Stimulated activated effector memory CD8-positive, alpha-beta T cell treated with anti-CD3 and anti-CD28 coated beads, Interleukin-12 subunit alpha, Interleukin-12 subunit beta, amount 100 ng/mL, for 72 hours (primary cell): Measurements from ENCODE around the gene TGM4.

Experiments used
- ATAC-seq: fragments of 150-1000 bp; cut with Tn5 transposase; 2 replicates; pipeline ENCODE4 v1.10.0; 2021
- DNase-seq, 2 donors: peaks; one replicate each; pipeline ENCODE4 v3.0.0; 2021 to 2022; ENCODE audit warnings: low spot score in 2 of 2
- H3K27ac Mint-ChIP-seq: one replicate; pipeline ENCODE4 v1.8.0; 2022; ENCODE audit warnings: mild to moderate bottlenecking, mixed read lengths
- H3K36me3 Mint-ChIP-seq: one replicate; pipeline ENCODE4 v1.8.0; 2022; ENCODE audit warnings: mild to moderate bottlenecking, mixed read lengths
- H3K4me1 Mint-ChIP-seq: one replicate; pipeline ENCODE4 v1.8.0; 2022; ENCODE audit warnings: mixed read lengths
- H3K4me3 Mint-ChIP-seq: one replicate; pipeline ENCODE4 v1.8.0; 2022; ENCODE audit warnings: mild to moderate bottlenecking, mixed read lengths
- H3K9me3 Mint-ChIP-seq: one replicate; pipeline ENCODE4 v1.8.0; 2022; ENCODE audit warnings: mixed read lengths

TGM4 gene

DNA sequence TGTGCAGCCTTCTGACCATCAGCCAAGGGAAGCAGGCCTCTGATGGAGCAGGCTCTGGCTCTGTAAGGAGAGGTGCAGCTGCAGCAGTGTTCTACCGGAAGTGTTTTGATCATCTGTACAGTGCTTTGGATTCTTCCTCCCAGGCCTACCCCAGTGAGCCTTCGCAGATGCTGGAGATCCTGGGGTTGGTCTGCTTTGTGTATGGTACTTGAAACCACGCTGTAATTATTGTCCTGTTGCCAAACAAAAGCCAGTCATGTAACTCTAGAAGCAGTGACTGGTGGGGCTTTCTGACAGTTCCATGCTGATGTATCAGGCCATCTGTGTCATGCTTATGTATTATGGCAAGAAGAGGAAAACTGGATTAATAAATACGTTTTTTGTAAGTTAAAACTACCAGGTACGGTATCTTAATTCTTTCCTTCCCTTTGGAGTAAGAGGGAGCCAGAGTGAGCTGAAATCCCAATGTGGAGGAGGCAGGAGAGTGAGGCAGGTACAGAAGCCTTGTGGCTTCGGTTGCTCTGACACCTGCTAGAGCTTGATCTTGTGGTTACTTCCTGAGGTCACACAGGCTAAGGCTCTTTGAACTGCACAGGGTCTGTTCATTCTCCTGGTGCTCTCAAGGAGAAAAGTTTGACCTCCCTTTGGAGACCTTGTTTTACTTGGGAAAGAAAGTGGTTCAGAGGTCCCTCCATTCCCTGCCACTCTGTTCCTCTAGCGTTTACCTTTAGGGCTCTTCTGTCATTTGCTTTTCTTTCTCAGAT, 9.0 kb upstream of the TGM4 start:
- H3K4me1 Mint-ChIP-seq, result peaks cover 49% of the 10 kb centered on the region
- DNase-seq, result no peak
- H3K27ac Mint-ChIP-seq, result peak overlapping the region; percentile 83
- no peak for ATAC-seq
- H3K4me3 Mint-ChIP-seq, result no peak overlapping the region
- H3K36me3 Mint-ChIP-seq, result peaks cover 9% of the 10 kb centered on the region
- no peaks in the 10 kb centered on the region for H3K9me3 Mint-ChIP-seq

DNA sequence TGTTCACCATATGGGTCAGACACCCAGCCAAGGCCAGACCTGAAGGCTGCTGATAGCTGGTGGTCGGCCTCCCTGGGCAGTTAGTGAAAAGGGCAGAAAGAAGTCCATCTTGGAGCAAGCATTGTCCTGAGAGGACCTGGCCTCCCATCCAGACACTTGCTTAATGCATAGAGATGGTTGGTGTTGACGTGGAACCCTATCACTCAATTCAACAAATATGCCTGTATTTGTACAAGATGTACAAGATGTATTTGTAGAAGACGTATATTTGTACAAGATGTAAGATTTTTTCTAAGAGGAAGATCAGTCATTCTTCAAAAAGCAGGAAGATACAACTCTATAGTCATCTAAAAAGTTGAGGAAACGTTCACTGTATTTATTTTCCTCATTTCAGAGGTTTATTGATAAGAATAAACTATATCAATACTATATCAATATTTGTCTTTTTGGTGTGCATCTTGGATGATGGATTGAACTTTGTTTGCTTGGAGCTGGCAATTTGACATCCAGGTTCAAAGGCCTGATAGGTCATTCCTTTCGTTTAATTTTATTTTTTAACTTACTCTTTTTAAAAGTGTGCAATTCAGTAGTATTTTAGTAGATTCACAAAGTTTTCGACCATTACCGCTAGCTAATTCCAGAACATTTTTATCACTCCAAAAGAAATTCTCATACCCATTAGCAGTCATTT, 6.8 kb upstream of the TGM4 start:
- no peak for DNase-seq
- Mint-ChIP-seq H3K36me3 (peaks cover 4% of the 10 kb centered on the region), H3K4me3 (no peak overlapping the region), H3K4me1 (peaks cover 41% of the 10 kb centered on the region), H3K9me3 (no peaks in the 10 kb centered on the region), H3K27ac (peak overlapping the region; percentile 83)
- ATAC-seq, result no peak

DNA sequence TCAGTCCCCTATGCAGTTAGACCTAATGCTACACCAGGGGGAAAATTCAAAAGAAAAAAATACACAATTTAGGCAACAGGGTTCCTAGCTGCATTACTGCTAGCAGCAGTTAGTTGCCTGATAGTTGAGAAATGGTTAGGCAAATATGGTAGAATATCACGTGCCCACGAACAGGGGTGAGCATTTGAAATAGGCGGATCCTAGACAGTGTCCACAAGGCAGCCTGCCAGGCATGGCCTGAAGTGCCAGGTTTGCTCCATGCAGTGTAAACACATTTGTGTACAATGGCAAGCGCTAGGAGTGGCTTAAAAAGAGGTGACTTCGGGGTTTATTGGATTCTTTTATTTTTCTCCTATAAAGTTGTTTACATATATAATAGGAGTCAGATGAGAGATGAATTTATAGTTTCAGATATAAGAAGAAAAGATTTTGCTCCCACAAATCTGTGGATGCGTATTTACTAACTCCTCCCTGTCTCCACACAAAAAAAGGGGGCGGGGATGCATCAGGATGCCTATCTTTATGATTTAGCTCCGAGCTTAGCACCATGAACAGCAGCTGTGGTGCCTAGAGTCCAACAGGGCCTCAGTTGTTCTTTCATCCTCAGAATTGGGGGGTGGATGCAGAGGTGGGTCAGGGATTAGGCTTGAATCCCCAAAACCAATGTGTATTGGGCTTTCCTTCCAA, 3.9 kb upstream of the TGM4 start:
- no peak for DNase-seq
- Mint-ChIP-seq H3K27ac (no peak overlapping the region), H3K4me1 (peaks cover 19% of the 10 kb centered on the region), H3K36me3 (peaks cover 4% of the 10 kb centered on the region), H3K4me3 (no peak overlapping the region), H3K9me3 (no peaks in the 10 kb centered on the region)
- ATAC-seq, result no peak

DNA sequence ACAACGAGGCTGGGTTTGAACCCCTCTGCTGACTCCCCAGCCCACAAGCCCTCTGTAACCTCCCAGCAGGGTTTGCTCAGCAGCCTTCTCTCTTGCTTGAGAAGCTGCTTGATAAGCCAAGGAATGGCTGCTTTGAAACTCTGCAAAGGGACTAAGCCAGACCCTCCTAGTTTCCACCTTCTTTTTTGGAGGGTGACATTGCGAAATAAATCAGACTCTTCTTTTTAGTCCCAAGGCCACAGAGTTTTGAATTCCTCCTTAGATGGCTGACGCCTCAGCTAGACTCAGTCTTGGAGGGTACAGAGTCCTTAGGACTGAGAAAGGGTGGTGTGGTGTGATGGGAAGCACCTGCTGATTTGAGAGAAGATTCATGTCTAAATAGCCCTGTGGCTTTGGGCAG, 1.2 kb downstream of the TGM4 start:
- Mint-ChIP-seq H3K36me3 (no peaks in the 10 kb centered on the region), H3K4me3 (no peak overlapping the region), H3K9me3 (no peaks in the 10 kb centered on the region), H3K27ac (no peak overlapping the region), H3K4me1 (no peaks in the 10 kb centered on the region)
- ATAC-seq (no peak), DNase-seq (no peak)

DNA sequence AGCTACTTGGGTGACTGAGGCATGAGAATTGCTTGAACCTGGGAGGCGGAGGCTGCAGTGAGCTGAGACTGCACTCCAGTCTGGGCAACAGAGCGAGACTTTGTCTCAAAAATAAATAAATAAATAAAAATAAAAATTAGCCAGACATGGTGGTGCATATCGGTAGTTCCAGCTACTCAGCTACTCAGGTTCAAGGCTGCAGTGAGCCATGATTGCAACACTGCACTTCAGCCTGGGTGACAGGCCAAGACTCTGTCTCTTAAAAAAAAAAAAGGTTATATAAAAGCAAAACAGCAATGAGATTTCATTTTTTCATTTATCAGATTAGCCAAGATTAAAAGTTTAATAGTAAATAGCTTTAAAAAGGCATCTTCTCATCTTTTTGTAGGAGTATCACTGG, 2.9 kb downstream of the TGM4 start:
- Mint-ChIP-seq H3K4me3 (no peak overlapping the region), H3K4me1 (no peaks in the 10 kb centered on the region), H3K36me3 (no peaks in the 10 kb centered on the region), H3K9me3 (no peaks in the 10 kb centered on the region), H3K27ac (no peak overlapping the region)
- ATAC-seq (no peak), DNase-seq (no peak)

DNA sequence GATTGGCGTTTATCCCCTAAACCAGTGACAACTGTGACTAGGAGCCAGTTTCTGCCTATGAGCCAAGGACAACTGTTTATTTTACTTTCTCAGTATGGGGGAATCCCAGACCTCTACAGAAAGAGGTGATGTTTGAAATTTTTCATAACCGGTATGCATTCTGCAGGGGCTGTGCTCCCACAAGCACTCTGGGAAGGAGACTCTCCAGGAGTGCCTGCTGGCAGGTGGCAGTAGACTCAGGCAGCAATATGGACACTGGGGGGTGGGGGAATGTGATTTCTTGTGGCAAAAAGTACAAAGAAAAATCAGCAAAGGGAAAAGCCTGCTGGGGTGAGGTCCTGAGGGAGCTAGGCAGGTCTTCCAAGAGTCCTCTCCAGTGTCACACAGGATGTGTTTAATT, 5.9 kb downstream of the TGM4 start:
- H3K36me3 Mint-ChIP-seq, result no peaks in the 10 kb centered on the region
- DNase-seq (no peak), ATAC-seq (no peak)
- no peaks in the 10 kb centered on the region for H3K4me1 Mint-ChIP-seq
- no peak overlapping the region for H3K4me3 Mint-ChIP-seq
- no peak overlapping the region for H3K27ac Mint-ChIP-seq
- H3K9me3 Mint-ChIP-seq, result no peaks in the 10 kb centered on the region

DNA sequence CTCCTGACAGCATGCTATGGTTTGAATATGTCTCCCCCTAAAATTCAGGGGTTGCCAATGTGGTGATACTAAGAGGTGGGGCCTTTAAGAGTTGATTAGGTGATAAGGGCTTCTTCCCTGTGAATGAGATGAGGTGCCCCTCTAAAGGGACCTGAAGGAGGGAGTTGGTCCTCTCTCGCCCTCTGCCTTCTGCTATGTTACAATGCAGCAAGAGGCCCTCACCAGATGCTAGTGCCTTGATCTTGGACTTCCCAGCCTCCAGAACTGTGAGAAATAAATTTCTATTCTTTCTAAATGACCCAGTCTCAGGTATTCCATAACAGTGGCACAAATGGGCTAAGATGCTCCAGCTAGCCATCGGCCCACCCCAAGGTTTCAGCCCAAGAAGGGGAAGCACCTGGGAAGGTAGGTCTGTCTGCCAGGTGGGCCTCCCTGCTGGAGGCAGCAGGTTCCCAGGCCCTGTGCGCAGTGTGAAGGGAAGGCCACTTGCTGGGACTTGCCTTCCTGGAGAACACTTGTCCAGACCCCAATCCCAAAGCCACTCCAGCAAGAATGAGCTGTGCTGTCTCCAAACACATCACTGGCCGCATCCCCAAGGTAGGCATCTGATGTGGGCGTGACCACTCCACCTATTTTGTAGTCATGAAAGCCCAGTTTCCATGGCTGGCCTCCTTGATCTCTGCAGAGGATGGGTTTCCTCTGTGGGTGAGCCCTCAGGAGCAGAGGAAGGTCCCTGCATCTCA, 9.0 kb downstream of the TGM4 start:
- ATAC-seq (no peak), DNase-seq (no peak)
- Mint-ChIP-seq H3K27ac (no peak overlapping the region), H3K9me3 (no peaks in the 10 kb centered on the region), H3K4me3 (no peak overlapping the region), H3K4me1 (no peaks in the 10 kb centered on the region), H3K36me3 (no peaks in the 10 kb centered on the region)

DNA sequence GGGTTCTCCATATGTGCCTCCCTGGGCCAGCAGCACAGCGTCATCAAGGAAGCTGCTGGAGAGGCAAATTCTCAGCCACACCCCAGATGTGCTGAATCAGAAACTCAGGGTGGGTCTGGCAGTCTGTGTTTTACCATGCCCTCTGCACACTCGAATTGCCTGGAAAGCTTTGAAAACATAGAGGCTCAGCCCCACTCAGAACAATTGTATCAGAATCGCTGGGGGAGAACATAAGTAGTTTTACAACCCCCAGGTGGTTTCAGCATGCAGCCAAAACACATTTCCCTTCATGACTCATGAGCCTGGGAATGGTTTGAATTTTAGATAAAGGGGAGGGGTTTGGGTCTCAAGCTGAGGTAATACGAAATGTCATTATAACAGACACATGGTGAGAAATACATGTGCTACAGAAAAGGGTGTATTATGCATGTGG, 9.6 kb downstream of the TGM4 start:
- Mint-ChIP-seq H3K36me3 (no peaks in the 10 kb centered on the region), H3K27ac (no peak overlapping the region), H3K9me3 (no peaks in the 10 kb centered on the region), H3K4me1 (no peaks in the 10 kb centered on the region), H3K4me3 (no peak overlapping the region)
- no peak for DNase-seq
- ATAC-seq, result no peak

DNA sequence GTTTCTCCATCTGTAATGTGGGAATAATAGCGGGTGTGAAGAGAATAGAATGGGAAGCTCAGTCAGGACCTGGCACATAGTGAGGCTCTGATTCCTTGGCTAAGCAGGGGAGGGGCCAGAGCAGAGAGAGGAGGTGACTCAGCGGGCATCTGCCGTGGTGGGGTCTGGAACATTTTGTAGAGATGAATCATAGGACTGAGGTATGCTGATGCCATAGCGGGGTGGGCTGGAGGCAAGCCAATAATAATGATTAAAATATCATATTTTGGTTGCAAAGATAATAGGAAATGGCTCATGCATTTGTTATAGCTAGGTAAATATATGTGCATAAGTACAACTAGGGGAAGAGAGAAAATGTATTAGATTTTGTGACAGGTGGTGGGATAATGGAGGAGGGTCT, 11.2 kb downstream of the TGM4 start:
- ATAC-seq (no peak), DNase-seq (no peak)
- H3K9me3 Mint-ChIP-seq, result no peaks in the 10 kb centered on the region
- H3K4me3 Mint-ChIP-seq, result no peak overlapping the region
- no peaks in the 10 kb centered on the region for H3K4me1 Mint-ChIP-seq
- H3K27ac Mint-ChIP-seq, result no peak overlapping the region
- H3K36me3 Mint-ChIP-seq, result no peaks in the 10 kb centered on the region

DNA sequence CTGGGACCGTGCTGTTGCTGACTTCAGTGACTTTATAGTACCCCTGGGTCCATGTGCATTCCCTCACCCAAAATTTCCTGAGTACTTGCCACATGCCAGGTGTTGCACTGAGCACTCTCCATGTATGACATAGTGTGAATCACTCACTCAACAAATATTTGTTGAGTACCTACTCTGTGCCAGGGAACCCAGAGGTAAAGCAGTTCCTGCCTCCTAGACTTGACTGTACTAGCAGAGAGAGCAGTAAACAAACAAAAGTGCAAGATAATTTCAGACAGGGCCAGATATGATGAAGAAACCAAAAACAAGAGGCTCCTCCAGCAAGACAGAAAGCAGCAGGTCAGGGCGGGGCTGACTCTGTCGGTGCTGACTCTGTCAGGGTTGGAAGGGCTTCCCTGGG, 12.2 kb downstream of the TGM4 start:
- ATAC-seq, result no peak

DNA sequence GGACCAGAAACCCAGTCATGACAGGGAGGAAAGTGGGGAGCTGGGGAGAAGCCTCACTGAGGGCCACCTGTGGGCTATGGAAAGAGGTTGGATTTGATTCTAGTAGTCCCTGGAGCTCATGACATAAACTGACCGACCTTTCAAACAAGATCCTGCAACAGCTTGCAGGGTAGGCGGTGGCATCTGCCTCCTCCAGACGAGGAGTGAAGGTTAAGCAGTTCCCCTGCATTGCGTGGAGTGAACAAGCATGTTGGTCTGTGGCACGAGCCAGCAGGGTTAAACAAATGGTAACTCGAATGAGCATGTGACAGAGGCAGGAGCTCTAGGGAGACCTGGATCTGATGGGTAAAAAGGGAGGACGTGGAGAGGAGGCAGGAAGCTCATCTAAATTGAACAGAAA, 12.7 kb downstream of the TGM4 start:
- H3K9me3 Mint-ChIP-seq, result no peaks in the 10 kb centered on the region
- H3K4me3 Mint-ChIP-seq, result no peak overlapping the region
- H3K27ac Mint-ChIP-seq, result no peak overlapping the region
- ATAC-seq (no peak), DNase-seq (no peak)
- no peaks in the 10 kb centered on the region for H3K36me3 Mint-ChIP-seq
- no peaks in the 10 kb centered on the region for H3K4me1 Mint-ChIP-seq

More for the DNA sequence above, 12.2 kb downstream of the TGM4 start:
- H3K27ac Mint-ChIP-seq, result no peak overlapping the region
- DNase-seq, result no peak
- H3K4me3 Mint-ChIP-seq, result no peak overlapping the region
- no peaks in the 10 kb centered on the region for H3K36me3 Mint-ChIP-seq
- H3K9me3 Mint-ChIP-seq, result no peaks in the 10 kb centered on the region
- no peaks in the 10 kb centered on the region for H3K4me1 Mint-ChIP-seq

DNA sequence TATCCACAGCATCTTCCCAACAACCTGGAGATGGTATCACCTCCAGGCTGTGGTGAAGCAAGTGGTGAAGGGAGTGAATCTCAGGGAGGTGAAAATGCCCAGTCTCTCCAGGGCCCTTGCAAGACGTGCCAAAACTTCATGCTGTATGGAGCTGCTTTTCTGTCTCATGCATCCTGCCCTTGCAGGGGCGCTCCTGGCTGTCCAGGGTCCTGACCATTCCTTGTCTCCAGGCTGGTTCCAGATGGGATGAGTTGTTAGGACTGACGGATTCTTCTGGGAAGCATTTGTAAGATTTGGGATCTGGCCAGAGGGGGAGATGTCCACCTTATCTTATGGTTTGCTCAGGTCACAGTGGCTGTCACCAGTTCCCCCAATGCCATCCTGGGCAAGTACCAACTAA, 15.8 kb downstream of the TGM4 start:
- no peak overlapping the region for H3K4me3 Mint-ChIP-seq
- H3K36me3 Mint-ChIP-seq, result no peaks in the 10 kb centered on the region
- DNase-seq (no peak), ATAC-seq (no peak)
- no peak overlapping the region for H3K27ac Mint-ChIP-seq
- no peaks in the 10 kb centered on the region for H3K4me1 Mint-ChIP-seq
- H3K9me3 Mint-ChIP-seq, result no peaks in the 10 kb centered on the region

DNA sequence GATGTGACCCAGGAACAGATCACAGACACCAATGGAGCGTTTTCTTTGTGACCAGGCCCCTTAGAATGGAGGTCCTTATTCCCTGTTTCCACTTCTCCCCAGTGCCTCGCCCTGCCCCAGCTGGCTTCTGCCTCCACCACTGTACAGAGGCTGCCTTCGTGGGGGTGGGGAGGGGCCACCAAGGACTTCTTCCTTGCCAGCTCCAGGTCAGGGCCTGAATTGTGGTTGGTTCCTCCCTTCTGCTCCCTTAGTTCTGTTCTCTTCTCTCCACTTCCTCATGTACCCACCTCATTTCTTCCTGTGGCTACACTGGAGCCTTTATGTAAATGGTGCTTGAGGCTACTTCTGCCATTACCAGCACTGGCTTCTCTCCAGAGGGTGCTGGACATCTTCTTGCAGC, 16.4 kb downstream of the TGM4 start:
- no peaks in the 10 kb centered on the region for H3K9me3 Mint-ChIP-seq
- ATAC-seq (no peak), DNase-seq (no peak)
- no peaks in the 10 kb centered on the region for H3K36me3 Mint-ChIP-seq
- no peaks in the 10 kb centered on the region for H3K4me1 Mint-ChIP-seq
- no peak overlapping the region for H3K27ac Mint-ChIP-seq
- H3K4me3 Mint-ChIP-seq, result no peak overlapping the region

DNA sequence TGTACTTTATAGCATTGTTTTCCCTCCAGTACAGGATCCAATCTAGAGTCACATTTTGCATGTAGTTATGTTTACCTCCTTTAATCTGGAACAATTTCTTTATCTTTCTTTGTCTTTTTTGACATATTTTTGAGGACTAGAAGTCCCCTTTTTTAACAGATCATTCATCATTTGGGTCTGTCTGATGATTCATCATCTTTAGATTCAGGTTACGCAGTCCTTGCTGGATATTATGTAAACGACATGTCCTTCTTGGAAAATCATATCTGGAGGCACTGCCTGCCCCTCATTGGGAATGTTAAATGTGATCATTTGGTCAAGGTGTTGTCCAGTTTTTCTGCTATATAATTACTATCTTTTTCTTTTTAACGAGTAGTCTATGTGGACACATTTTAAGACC, 18.3 kb downstream of the TGM4 start:
- H3K36me3 Mint-ChIP-seq, result no peaks in the 10 kb centered on the region
- no peak overlapping the region for H3K4me3 Mint-ChIP-seq
- H3K4me1 Mint-ChIP-seq, result no peaks in the 10 kb centered on the region
- H3K27ac Mint-ChIP-seq, result no peak overlapping the region
- ATAC-seq (no peak), DNase-seq (no peak)
- H3K9me3 Mint-ChIP-seq, result no peaks in the 10 kb centered on the region

DNA sequence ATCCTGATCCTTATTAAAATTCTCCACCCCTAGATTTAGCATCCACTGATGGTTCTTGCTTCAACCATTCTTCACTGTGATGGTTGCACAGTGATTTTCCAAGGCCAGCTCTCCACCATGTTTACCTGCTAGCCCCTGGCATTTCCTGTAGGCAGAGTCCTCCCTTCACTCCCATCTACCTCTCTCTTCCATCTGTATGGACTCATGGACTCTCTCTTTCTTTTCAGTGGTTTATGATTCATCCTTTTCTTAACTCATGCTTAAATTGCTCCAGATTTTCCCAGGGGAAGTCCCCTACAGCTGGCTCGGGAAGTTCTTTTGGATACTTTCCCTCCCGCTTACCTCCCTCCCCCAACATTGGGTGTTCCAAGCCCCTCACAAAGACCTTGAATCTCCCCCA, 18.7 kb downstream of the TGM4 start:
- DNase-seq (no peak), ATAC-seq (no peak)
- no peaks in the 10 kb centered on the region for H3K9me3 Mint-ChIP-seq

More for the DNA sequence above, 18.7 kb downstream of the TGM4 start:
- H3K4me1 Mint-ChIP-seq, result no peaks in the 10 kb centered on the region
- no peaks in the 10 kb centered on the region for H3K36me3 Mint-ChIP-seq
- H3K27ac Mint-ChIP-seq, result no peak overlapping the region
- no peak overlapping the region for H3K4me3 Mint-ChIP-seq
